ENCODE measurements around the gene RABAC1. TPM values are rescaled to one million over a fixed set of nuclear protein-coding genes. Genes with fewer than 3 reads are reported as not detected.
A peak's percentile ranks its signal among the peaks of the same experiment; 100 is the strongest.

The RABAC1 gene
- polyA plus RNA-seq, 1 donor (not counting 4 experiments of a cell fraction or from before 2014, with no cell fraction given): 107 TPM

- peak; percentile 87 for TF ChIP-seq EZH2 (IDR thresholded peaks at IDR 0.05; ENCODE audit: low read length)
- TF ChIP-seq, protein P1, sequence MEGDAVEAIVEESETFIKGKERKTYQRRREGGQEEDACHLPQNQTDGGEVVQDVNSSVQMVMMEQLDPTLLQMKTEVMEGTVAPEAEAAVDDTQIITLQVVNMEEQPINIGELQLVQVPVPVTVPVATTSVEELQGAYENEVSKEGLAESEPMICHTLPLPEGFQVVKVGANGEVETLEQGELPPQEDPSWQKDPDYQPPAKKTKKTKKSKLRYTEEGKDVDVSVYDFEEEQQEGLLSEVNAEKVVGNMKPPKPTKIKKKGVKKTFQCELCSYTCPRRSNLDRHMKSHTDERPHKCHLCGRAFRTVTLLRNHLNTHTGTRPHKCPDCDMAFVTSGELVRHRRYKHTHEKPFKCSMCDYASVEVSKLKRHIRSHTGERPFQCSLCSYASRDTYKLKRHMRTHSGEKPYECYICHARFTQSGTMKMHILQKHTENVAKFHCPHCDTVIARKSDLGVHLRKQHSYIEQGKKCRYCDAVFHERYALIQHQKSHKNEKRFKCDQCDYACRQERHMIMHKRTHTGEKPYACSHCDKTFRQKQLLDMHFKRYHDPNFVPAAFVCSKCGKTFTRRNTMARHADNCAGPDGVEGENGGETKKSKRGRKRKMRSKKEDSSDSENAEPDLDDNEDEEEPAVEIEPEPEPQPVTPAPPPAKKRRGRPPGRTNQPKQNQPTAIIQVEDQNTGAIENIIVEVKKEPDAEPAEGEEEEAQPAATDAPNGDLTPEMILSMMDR (optimal IDR thresholded peaks at IDR 0.05 in 1 of 3, IDR thresholded peaks at IDR 0.05 in 1 of 3, conservative IDR thresholded peaks at IDR 0.05 in 1 of 3; ENCODE audit: extremely low read depth in 1 of 3, insufficient read depth in 2 of 3, low read length in 3 of 3): no peak
- no peak overlapping the region for H3K4me2 ChIP-seq (ENCODE audit: control insufficient read depth, extremely low read depth, insufficient read depth, low read depth, low read length)
- H3K79me2 ChIP-seq (ENCODE audit: control insufficient read depth, insufficient read depth, low read length): no peaks in the 10 kb centered on the region
- peaks cover 3% of the 10 kb centered on the region for H4K20me1 ChIP-seq (ENCODE audit: control insufficient read depth, extremely low read depth, insufficient read depth, low read length)
- H3K27ac ChIP-seq (ENCODE audit: control insufficient read depth, insufficient read depth, low read length): no peak overlapping the region
- H3K4me3 ChIP-seq (ENCODE audit: control insufficient read depth in 2 of 3, extremely low read depth in 1 of 3, insufficient read depth in 2 of 3, low read depth in 1 of 3, low read length in 3 of 3): no peak overlapping the region
- H3K27me3 ChIP-seq (ENCODE audit: control insufficient read depth, extremely low read depth, insufficient read depth, low read length): peaks cover 90% of the 10 kb centered on the region
- no peaks in the 10 kb centered on the region for H3K9me3 ChIP-seq (ENCODE audit: control insufficient read depth, low read depth, low read length)
- H3K36me3 ChIP-seq (ENCODE audit: control insufficient read depth in 2 of 2, extremely low read depth in 1 of 2, insufficient read depth in 2 of 2, low read length in 2 of 2): no peaks in the 10 kb centered on the region
- peaks cover 20% of the 10 kb centered on the region for H3K4me1 ChIP-seq (ENCODE audit: control insufficient read depth, extremely low read depth, insufficient read depth, low read length)
- H3K9me1 ChIP-seq (ENCODE audit: control insufficient read depth, extremely low read depth, insufficient read depth, low read length): no peaks in the 10 kb centered on the region
- FAIRE-seq (no peak), DNase-seq (ENCODE audit: low read depth, low spot score) (no peak)
- dilution Hi-C loops (cut with MboI; ENCODE audit: extremely low pct_ligation_motif_present, low sequenced_read_pairs): no loop called here
- no peak overlapping the region for H3K9ac ChIP-seq (ENCODE audit: control insufficient read depth, extremely low read depth, insufficient read depth, low read length)
- H2AFZ ChIP-seq (ENCODE audit: control insufficient read depth, low read length): no peak overlapping the region
Measured at GRCh38 chr19:41932720-41933332, 26.3 kb downstream of the RABAC1 start.

DNA sequence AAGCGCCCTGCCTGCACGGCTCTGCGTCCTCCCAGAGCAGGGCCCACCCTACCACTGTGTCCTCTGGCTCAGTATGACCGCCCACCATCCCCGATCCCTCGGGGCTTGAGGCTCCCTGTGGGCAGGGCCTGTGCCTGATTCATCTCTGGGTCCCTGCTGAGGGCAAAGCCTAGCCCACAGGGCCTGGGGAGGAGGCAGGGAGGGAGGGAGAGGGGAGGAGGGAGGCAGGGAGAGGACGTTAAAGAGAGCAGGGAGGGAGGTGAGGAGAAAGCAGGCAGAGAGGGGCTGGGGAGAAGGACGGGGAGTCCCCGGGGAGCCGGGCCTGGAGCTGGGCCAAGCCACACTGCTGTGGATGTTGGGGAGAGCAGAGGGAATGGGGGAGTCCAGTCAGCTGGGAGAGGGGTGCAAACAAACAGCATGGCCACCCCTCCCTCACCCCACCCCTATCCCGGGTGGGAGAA is 26.8 kb downstream of the RABAC1 start:
- Histone ChIP-seq H3K4me3 (ENCODE audit: control insufficient read depth in 2 of 3, extremely low read depth in 1 of 3, insufficient read depth in 2 of 3, low read depth in 1 of 3, low read length in 3 of 3) (no peak overlapping the region), H3K27me3 (ENCODE audit: control insufficient read depth, extremely low read depth, insufficient read depth, low read length) (peaks cover 90% of the 10 kb centered on the region)

More for the DNA sequence above, 26.8 kb downstream of the RABAC1 start:
- DNase-seq (ENCODE audit: low read depth, low spot score) (no peak), FAIRE-seq (no peak)
- H3K4me2 ChIP-seq (ENCODE audit: control insufficient read depth, extremely low read depth, insufficient read depth, low read depth, low read length): no peak overlapping the region
- H3K9ac ChIP-seq (ENCODE audit: control insufficient read depth, extremely low read depth, insufficient read depth, low read length): no peak overlapping the region
- H3K4me1 ChIP-seq (ENCODE audit: control insufficient read depth, extremely low read depth, insufficient read depth, low read length): peaks cover 20% of the 10 kb centered on the region
- no peak overlapping the region for H3K27ac ChIP-seq (ENCODE audit: control insufficient read depth, insufficient read depth, low read length)
- peaks cover 3% of the 10 kb centered on the region for H4K20me1 ChIP-seq (ENCODE audit: control insufficient read depth, extremely low read depth, insufficient read depth, low read length)
- H3K9me1 ChIP-seq (ENCODE audit: control insufficient read depth, extremely low read depth, insufficient read depth, low read length): no peaks in the 10 kb centered on the region
- no peaks in the 10 kb centered on the region for H3K36me3 ChIP-seq (ENCODE audit: control insufficient read depth in 2 of 2, extremely low read depth in 1 of 2, insufficient read depth in 2 of 2, low read length in 2 of 2)
- dilution Hi-C loops (cut with MboI; ENCODE audit: extremely low pct_ligation_motif_present, low sequenced_read_pairs): no loop called here
- TF ChIP-seq EZH2 (IDR thresholded peaks at IDR 0.05; ENCODE audit: low read length): no peak
- TF ChIP-seq, protein P1 (optimal IDR thresholded peaks at IDR 0.05 in 1 of 3, IDR thresholded peaks at IDR 0.05 in 1 of 3, conservative IDR thresholded peaks at IDR 0.05 in 1 of 3; ENCODE audit: extremely low read depth in 1 of 3, insufficient read depth in 2 of 3, low read length in 3 of 3): no peak
- H3K79me2 ChIP-seq (ENCODE audit: control insufficient read depth, insufficient read depth, low read length): no peaks in the 10 kb centered on the region
- no peak overlapping the region for H2AFZ ChIP-seq (ENCODE audit: control insufficient read depth, low read length)
- H3K9me3 ChIP-seq (ENCODE audit: control insufficient read depth, low read depth, low read length): no peaks in the 10 kb centered on the region

Measured in keratinocyte (primary cell).